ENCODE measurements around the gene ACO2. TPM values are rescaled to one million over a fixed set of nuclear protein-coding genes. Genes with fewer than 3 reads are reported as not detected.

The ACO2 gene
- total and polyA plus RNA-seq, 10 of the 15 experiments (the other 5 are each of a cell fraction or from before 2014, with no cell fraction given), result 21.4 to 214 (median 88.5) TPM

DNA sequence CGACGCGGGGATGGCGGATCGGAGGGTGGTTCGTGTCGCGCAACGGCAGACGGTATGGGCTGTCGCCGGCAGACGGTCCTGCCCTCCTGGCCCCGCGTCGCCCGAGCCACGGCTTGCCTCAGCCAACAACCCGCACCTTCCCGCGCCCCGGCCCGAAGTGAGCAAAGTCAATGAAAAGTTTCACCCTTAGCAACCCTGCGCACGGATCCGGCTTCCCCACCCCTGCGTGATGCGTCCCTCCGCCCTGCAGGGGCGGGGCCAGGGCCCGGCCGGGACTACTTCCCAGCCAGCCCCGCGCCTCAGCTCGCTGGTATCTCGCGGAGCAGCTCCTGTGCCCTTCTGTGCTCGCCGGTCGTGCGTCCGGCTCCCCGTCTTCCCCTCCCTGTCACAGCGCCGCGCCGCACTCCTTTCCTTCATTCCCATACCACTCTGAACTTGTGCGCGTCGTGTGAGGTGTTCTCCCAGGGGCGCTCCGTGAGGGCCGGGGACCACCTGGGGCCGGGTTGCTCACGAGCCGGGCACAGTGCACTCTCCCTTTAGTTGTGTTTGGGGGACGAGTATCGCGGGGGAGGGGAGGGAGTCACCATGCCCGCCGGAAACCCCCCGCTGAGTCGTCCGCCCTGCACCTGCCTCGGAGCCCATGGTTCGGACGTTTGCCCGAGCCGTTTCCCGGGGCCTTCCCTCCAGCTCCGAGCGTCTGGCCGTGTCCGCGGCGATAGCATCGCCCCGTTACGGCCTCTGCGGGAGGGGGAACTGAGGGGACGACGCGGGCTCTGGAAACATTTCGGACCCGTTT lies 22.1 kb upstream of the ACO2 start, which contains the start of gene TOB2 (continued):
- TF ChIP-seq FOXM1 (IDR thresholded peaks at IDR 0.05; ENCODE audit: low read depth, low read length) (no peak), MTA3 (IDR thresholded peaks at IDR 0.05; ENCODE audit: borderline replicate concordance, low read length) (no peak), NFYB (IDR thresholded peaks at IDR 0.05; ENCODE audit: insufficient read depth, low read depth, low read length) (no peak), ELK1 (IDR thresholded peaks at IDR 0.05; ENCODE audit: low read depth, low read length) (peak; percentile 53; the same call in 1 of the 2 replicates), POLR2AphosphoS2 (IDR thresholded peaks at IDR 0.05; ENCODE audit: low read depth, low read length) (peak; percentile 98), EED (IDR thresholded peaks at IDR 0.05; ENCODE audit: low read depth) (peak; percentile 65), ZNF217 (IDR thresholded peaks at IDR 0.05) (peak; percentile 42; the same call in 1 of the 2 replicates), ZBTB40 (IDR thresholded peaks at IDR 0.05; ENCODE audit: borderline replicate concordance) (peak; percentile 76), ZNF622 (IDR thresholded peaks at IDR 0.05) (no peak), USF2 (IDR thresholded peaks at IDR 0.05; ENCODE audit: borderline replicate concordance, low read depth, low read length) (no peak), WRNIP1 (IDR thresholded peaks at IDR 0.05; ENCODE audit: borderline replicate concordance, low read depth, low read length) (no peak), BACH1 (IDR thresholded peaks at IDR 0.05; ENCODE audit: borderline replicate concordance) (peak; percentile 91), HDGF (IDR thresholded peaks at IDR 0.05) (peak; percentile 91)
- TF ChIP-seq, protein P1, sequence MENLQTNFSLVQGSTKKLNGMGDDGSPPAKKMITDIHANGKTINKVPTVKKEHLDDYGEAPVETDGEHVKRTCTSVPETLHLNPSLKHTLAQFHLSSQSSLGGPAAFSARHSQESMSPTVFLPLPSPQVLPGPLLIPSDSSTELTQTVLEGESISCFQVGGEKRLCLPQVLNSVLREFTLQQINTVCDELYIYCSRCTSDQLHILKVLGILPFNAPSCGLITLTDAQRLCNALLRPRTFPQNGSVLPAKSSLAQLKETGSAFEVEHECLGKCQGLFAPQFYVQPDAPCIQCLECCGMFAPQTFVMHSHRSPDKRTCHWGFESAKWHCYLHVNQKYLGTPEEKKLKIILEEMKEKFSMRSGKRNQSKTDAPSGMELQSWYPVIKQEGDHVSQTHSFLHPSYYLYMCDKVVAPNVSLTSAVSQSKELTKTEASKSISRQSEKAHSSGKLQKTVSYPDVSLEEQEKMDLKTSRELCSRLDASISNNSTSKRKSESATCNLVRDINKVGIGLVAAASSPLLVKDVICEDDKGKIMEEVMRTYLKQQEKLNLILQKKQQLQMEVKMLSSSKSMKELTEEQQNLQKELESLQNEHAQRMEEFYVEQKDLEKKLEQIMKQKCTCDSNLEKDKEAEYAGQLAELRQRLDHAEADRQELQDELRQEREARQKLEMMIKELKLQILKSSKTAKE (IDR thresholded peaks at IDR 0.05; ENCODE audit: low read depth, poor library complexity, severe bottlenecking), result no peak
- TF ChIP-seq, protein P2, sequence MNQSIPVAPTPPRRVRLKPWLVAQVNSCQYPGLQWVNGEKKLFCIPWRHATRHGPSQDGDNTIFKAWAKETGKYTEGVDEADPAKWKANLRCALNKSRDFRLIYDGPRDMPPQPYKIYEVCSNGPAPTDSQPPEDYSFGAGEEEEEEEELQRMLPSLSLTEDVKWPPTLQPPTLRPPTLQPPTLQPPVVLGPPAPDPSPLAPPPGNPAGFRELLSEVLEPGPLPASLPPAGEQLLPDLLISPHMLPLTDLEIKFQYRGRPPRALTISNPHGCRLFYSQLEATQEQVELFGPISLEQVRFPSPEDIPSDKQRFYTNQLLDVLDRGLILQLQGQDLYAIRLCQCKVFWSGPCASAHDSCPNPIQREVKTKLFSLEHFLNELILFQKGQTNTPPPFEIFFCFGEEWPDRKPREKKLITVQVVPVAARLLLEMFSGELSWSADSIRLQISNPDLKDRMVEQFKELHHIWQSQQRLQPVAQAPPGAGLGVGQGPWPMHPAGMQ (IDR thresholded peaks at IDR 0.05; ENCODE audit: borderline replicate concordance), result no peak

Data from GM12878 (cell line).